H9 (cell line): Measurements from ENCODE around the gene MRPS27. TPM values are rescaled to one million over a fixed set of nuclear protein-coding genes. Genes with fewer than 3 reads are reported as not detected.

Experiments
- DNase-seq: peaks from one replicate; pipeline ENCODE4 v3.0.0-alpha.2; 2017
- H2AFZ ChIP-seq: one replicate; pipeline ENCODE4 v1.6.1; 2013; ENCODE audit warnings: mild to moderate bottlenecking, low read length, control low read depth, moderate library complexity
- H2AK5ac ChIP-seq: 2 replicates; pipeline ENCODE4 v1.6.1; 2013; ENCODE audit warnings: low read length, control low read depth, mixed read lengths; ENCODE audit not compliant: insufficient read length
- H2BK120ac ChIP-seq: one replicate; pipeline ENCODE4 v1.6.1; 2013; ENCODE audit warnings: low read depth, mild to moderate bottlenecking, low read length, control low read depth, inconsistent platforms; ENCODE audit not compliant: poor library complexity, severe bottlenecking
- H2BK12ac ChIP-seq: 2 replicates; pipeline ENCODE4 v1.6.1; 2013; ENCODE audit warnings: low read length, control low read depth, mixed read lengths, low read depth; ENCODE audit not compliant: insufficient read length
- H2BK15ac ChIP-seq: 2 replicates; pipeline ENCODE4 v1.6.1; 2013; ENCODE audit warnings: low read depth, low read length, control low read depth
- H2BK20ac ChIP-seq: one replicate; pipeline ENCODE4 v1.6.1; 2013; ENCODE audit warnings: low read depth, mild to moderate bottlenecking, low read length, control low read depth, inconsistent platforms; ENCODE audit not compliant: poor library complexity, severe bottlenecking
- H2BK5ac ChIP-seq: 2 replicates; pipeline ENCODE4 v1.6.1; 2013; ENCODE audit warnings: low read length, control low read depth, mixed read lengths; ENCODE audit not compliant: insufficient read length
- H3K14ac ChIP-seq: 2 replicates; pipeline ENCODE4 v1.6.1; 2013; ENCODE audit warnings: low read length, control low read depth; ENCODE audit not compliant: insufficient read depth
- H3K18ac ChIP-seq: 2 replicates; pipeline ENCODE4 v1.6.1; 2013; ENCODE audit warnings: low read depth, mild to moderate bottlenecking, mixed read lengths, low read length, control low read depth; ENCODE audit not compliant: insufficient read length
- H3K23ac ChIP-seq: 2 replicates; pipeline ENCODE4 v1.6.1; 2013; ENCODE audit warnings: low read length, control low read depth, mixed read lengths, low read depth; ENCODE audit not compliant: insufficient read length
- H3K23me2 ChIP-seq: 2 replicates; pipeline ENCODE4 v1.6.1; 2013; ENCODE audit warnings: low read depth, mild to moderate bottlenecking, mixed read lengths, low read length, control low read depth; ENCODE audit not compliant: insufficient read length, poor library complexity, severe bottlenecking
- H3K27ac ChIP-seq: 2 replicates; pipeline ENCODE4 v1.5.1; 2013; ENCODE audit warnings: low read length, control low read depth, mixed read lengths, low read depth; ENCODE audit not compliant: insufficient read length
- H3K27me3 ChIP-seq: 2 replicates; pipeline ENCODE4 v1.6.1; 2013; ENCODE audit warnings: low read length, control low read depth, inconsistent platforms; ENCODE audit not compliant: insufficient read depth
- H3K4ac ChIP-seq: 2 replicates; pipeline ENCODE4 v1.6.1; 2013; ENCODE audit warnings: low read depth, mild to moderate bottlenecking, control low read depth, inconsistent platforms, low read length, moderate library complexity
- H3K4me1 ChIP-seq: 2 replicates; pipeline ENCODE4 v1.6.1; 2013; ENCODE audit warnings: low read length, control low read depth, inconsistent platforms; ENCODE audit not compliant: insufficient read depth
- H3K4me2 ChIP-seq: 2 replicates; pipeline ENCODE4 v1.6.1; 2013; ENCODE audit warnings: low read length, control low read depth, mixed read lengths; ENCODE audit not compliant: insufficient read length, insufficient read depth
- H3K56ac ChIP-seq: 2 replicates; pipeline ENCODE4 v1.6.1; 2013; ENCODE audit warnings: low read depth, mild to moderate bottlenecking, mixed read lengths, low read length, control low read depth; ENCODE audit not compliant: insufficient read length
- H3K79me1 ChIP-seq: 2 replicates; pipeline ENCODE4 v1.6.1; 2013; ENCODE audit warnings: low read depth, mild to moderate bottlenecking, moderate library complexity, low read length, control low read depth, inconsistent platforms; ENCODE audit not compliant: insufficient read depth, poor library complexity, severe bottlenecking
- H3K79me2 ChIP-seq: 2 replicates; pipeline ENCODE4 v1.6.1; 2013; ENCODE audit warnings: low read length, control low read depth, inconsistent platforms; ENCODE audit not compliant: insufficient read depth
- H3K9ac ChIP-seq: 2 replicates; pipeline ENCODE4 v1.6.1; 2013; ENCODE audit warnings: low read length, control low read depth, mixed read lengths; ENCODE audit not compliant: insufficient read length; ENCODE audit errors: extremely low read depth
- H3K9me3 ChIP-seq: one replicate; pipeline ENCODE4 v1.6.1; 2013; ENCODE audit warnings: low read depth, low read length, inconsistent platforms; ENCODE audit not compliant: control insufficient read depth
- H3T11ph ChIP-seq: one replicate; pipeline ENCODE4 v1.6.1; 2013; ENCODE audit warnings: mild to moderate bottlenecking, low read length, control low read depth, inconsistent platforms
- H4K20me1 ChIP-seq: one replicate; pipeline ENCODE4 v1.6.1; 2013; ENCODE audit not compliant: control insufficient read depth, insufficient read length, insufficient read depth
- H4K5ac ChIP-seq: 2 replicates; pipeline ENCODE4 v1.6.1; 2013; ENCODE audit warnings: low read depth, mild to moderate bottlenecking, mixed read lengths, low read length, control low read depth; ENCODE audit not compliant: insufficient read length
- H4K8ac ChIP-seq: replicated peaks from 2 replicates; pipeline ENCODE4 v1.6.1; 2013; ENCODE audit warnings: low read length, control low read depth, mixed read lengths, low read depth; ENCODE audit not compliant: insufficient read length
- H4K91ac ChIP-seq: 2 replicates; pipeline ENCODE4 v1.6.1; 2013; ENCODE audit warnings: low read depth, mild to moderate bottlenecking, moderate library complexity, mixed read lengths, low read length, control low read depth; ENCODE audit not compliant: insufficient read length
- H3K27ac Mint-ChIP-seq, 3 experiments: 2 replicates in 2 of 3; 3 replicates in 1 of 3; pipeline ENCODE4 v1.8.0; 2020 to 2021; ENCODE audit warnings: mixed read lengths in 3 of 3, mild to moderate bottlenecking in 1 of 3, moderate library complexity in 1 of 3
- H3K27me3 Mint-ChIP-seq: 2 replicates; pipeline ENCODE4 v1.8.0; 2021; ENCODE audit warnings: low read depth, mild to moderate bottlenecking, moderate library complexity, mixed read lengths
- H3K36me3 Mint-ChIP-seq, 3 experiments: 2 replicates in 2 of 3; 3 replicates in 1 of 3; pipeline ENCODE4 v1.8.0; 2020 to 2021; ENCODE audit warnings: low read depth in 3 of 3, mixed read lengths in 3 of 3; ENCODE audit not compliant: insufficient read depth in 1 of 3
- H3K4me1 Mint-ChIP-seq, 2 experiments: 2 replicates each; pipeline ENCODE4 v1.8.0; 2020; ENCODE audit warnings: mixed read lengths in 2 of 2
- H3K4me3 Mint-ChIP-seq, 2 experiments: 2 replicates in 1 of 2; 3 replicates in 1 of 2; pipeline ENCODE4 v1.8.0; 2020 to 2021; ENCODE audit warnings: mild to moderate bottlenecking in 2 of 2, mixed read lengths in 2 of 2, moderate library complexity in 1 of 2
- H3K9me3 Mint-ChIP-seq, 2 experiments: 2 replicates in 1 of 2; 3 replicates in 1 of 2; pipeline ENCODE4 v1.8.0; 2020; ENCODE audit warnings: mild to moderate bottlenecking in 2 of 2, mixed read lengths in 2 of 2, moderate library complexity in 1 of 2
- CTCF ChIP-seq: fragments of 200-600 bp; sonication (generic); conservative IDR thresholded peaks from 3 replicates; pipeline ENCODE4 v1.8.0; 2021; ENCODE audit warnings: antibody characterized with exemption, mild to moderate bottlenecking
- WGBS: extraction: QIAGEN DNeasy Blood & Tissue Kit; methylation state at CpG from one replicate; pipeline ENCODE4 v1.1.7; 2013; ENCODE audit warnings: missing lambda C conversion rate, low lambda C conversion rate, mixed read lengths; ENCODE audit not compliant: insufficient read length; ENCODE audit errors: extremely low coverage; 5-methylcytosine and 5-hydroxymethylcytosine counted together
- total RNA-seq: library from RNA; stranded (reverse); gene quantifications from 2 replicates; pipeline ENCODE4 v1.2.1, GENCODE V29; 2021

MRPS27 gene
- total RNA-seq, 1 experiment from 2014 or later: 83.3 TPM

- H3K27ac ChIP-seq: no peak overlapping the region
- no peak overlapping the region for H4K91ac ChIP-seq
- no peak overlapping the region for H2BK5ac ChIP-seq
- H3K14ac ChIP-seq: no peak overlapping the region
- no peak overlapping the region for H4K5ac ChIP-seq
- no peak for DNase-seq
- H2BK120ac ChIP-seq: no peak overlapping the region
- Mint-ChIP-seq H3K27me3 (no peaks in the 10 kb centered on the region), H3K36me3 (peaks cover 0 to 8% (median 7%) of the 10 kb centered on the region in 3 experiments; a peak in 5 of 7 replicates), H3K27ac (peak overlapping the region; percentile 38 to 90 (median 49); a peak in 3 of 7 replicates), H3K9me3 (no peaks in the 10 kb centered on the region), H3K4me1 (peaks cover 22 to 35% of the 10 kb centered on the region in 2 experiments), H3K4me3 (no peak overlapping the region)
- no peak overlapping the region for H2BK20ac ChIP-seq
- H3K4me2 ChIP-seq: no peak overlapping the region
- no peak for TF ChIP-seq CTCF
- no peak overlapping the region for H2AK5ac ChIP-seq
- no peaks in the 10 kb centered on the region for H3K23me2 ChIP-seq
- no peaks in the 10 kb centered on the region for H4K20me1 ChIP-seq
- no peak overlapping the region for H3K9ac ChIP-seq
- H3K79me2 ChIP-seq: no peaks in the 10 kb centered on the region
- no peaks in the 10 kb centered on the region for H3K79me1 ChIP-seq
- no peak overlapping the region for H2AFZ ChIP-seq
- no peaks in the 10 kb centered on the region for H3K27me3 ChIP-seq
- H4K8ac ChIP-seq: no peak overlapping the region
- no peak overlapping the region for H3K18ac ChIP-seq
- WGBS: no CpG with 5 or more reads among the region's 3 CpGs
- H3K56ac ChIP-seq: no peak overlapping the region
- H3K9me3 ChIP-seq: no peaks in the 10 kb centered on the region
- H2BK12ac ChIP-seq: no peak overlapping the region
- H3T11ph ChIP-seq: no peak overlapping the region
- H2BK15ac ChIP-seq: no peak overlapping the region
- no peak overlapping the region for H3K23ac ChIP-seq
- H3K4me1 ChIP-seq: peaks cover under 1% of the 10 kb centered on the region; the same call in 1 of the 2 replicates
- no peak overlapping the region for H3K4ac ChIP-seq
These were observed 142.5 kb downstream of the MRPS27 start for GRCh38 chr5:72177538-72177937.
